ENCODE measurements around the gene TARP. TPM values are rescaled to one million over a fixed set of nuclear protein-coding genes. Genes with fewer than 3 reads are reported as not detected.

The TARP gene

DNA sequence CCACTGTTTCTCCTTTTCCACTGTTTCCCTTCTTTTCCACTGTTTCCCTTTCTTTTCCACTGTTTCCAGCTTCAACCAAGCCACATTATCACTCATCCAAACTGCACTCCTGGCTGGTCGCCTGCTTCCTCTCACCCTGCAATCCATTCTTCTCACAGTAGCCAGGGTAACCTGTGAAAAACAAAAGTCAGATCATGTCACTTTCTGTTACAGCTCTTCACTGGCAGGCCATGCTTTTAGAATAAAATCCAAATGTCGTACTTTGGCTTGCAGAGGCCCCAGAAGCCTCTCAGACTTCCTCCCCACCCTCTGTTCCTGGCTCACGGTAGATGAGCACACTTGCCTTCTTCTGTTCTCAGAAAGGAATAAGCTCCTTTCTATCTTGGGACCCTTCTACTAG lies 61.5 kb downstream of the TARP start:
- Histone ChIP-seq H3K79me2 (ENCODE audit: control insufficient read depth, insufficient read depth, low read length) (no peaks in the 10 kb centered on the region), H3K4me3 (ENCODE audit: low read length) (no peak overlapping the region), H3K9ac (ENCODE audit: low read length) (no peak overlapping the region), H2AK5ac (ENCODE audit: low read length) (no peak overlapping the region), H3K56ac (ENCODE audit: low read length) (no peak overlapping the region), H3K36me3 (ENCODE audit: control insufficient read depth, insufficient read depth, low read length) (peaks cover 2% of the 10 kb centered on the region), H2BK15ac (replicated peaks; ENCODE audit: low read depth) (no peak overlapping the region), H2BK5ac (ENCODE audit: low read length) (no peak overlapping the region), H3K27me3 (ENCODE audit: insufficient read depth, low read length, poor library complexity) (no peaks in the 10 kb centered on the region), H2BK120ac (ENCODE audit: low read depth, low read length) (no peak overlapping the region), H3K23ac (ENCODE audit: low read length) (no peak overlapping the region), H4K5ac (ENCODE audit: low read length) (no peak overlapping the region), H3K4ac (ENCODE audit: low read depth, low read length) (no peak overlapping the region), H3K27ac (ENCODE audit: low read depth, low read length) (no peak overlapping the region), H3K18ac (ENCODE audit: low read length) (no peak overlapping the region), H3K79me1 (ENCODE audit: low read length) (no peaks in the 10 kb centered on the region), H4K8ac (ENCODE audit: low read depth, low read length) (no peak overlapping the region), H3K4me1 (ENCODE audit: control insufficient read depth, low read depth, low read length) (no peaks in the 10 kb centered on the region), H3K4me2 (ENCODE audit: low read length) (no peak overlapping the region)
- WGBS (ENCODE audit: extremely low coverage, insufficient coverage, low lambda C conversion rate), result no CpG with 5 or more reads among the region's 3 CpGs
- DNase-seq, result no peak

DNA sequence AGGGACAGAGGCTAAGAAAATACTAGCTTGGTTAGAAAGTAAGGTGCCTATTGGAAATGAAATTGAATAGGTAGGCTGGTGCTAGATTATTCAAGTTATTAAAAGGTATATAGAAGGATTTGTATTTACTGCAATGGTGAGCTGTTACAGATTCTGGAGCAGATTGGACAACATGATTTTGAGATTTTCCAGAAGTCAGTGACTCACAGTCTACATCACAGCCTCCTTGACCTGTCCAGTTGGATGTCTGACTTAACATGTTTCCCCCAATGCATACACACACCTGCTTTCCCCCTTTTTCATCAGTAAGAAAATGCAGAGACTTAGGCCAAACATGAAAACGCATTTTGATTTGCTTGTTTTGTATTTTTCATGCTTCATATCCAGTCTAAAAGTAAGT lies 62.0 kb downstream of the TARP start:
- Histone ChIP-seq H3K79me2 (ENCODE audit: control insufficient read depth, insufficient read depth, low read length) (no peaks in the 10 kb centered on the region), H2AK5ac (ENCODE audit: low read length) (no peak overlapping the region), H3K23ac (ENCODE audit: low read length) (no peak overlapping the region), H4K5ac (ENCODE audit: low read length) (no peak overlapping the region), H3K56ac (ENCODE audit: low read length) (no peak overlapping the region), H2BK15ac (replicated peaks; ENCODE audit: low read depth) (no peak overlapping the region), H3K9ac (ENCODE audit: low read length) (no peak overlapping the region), H3K4ac (ENCODE audit: low read depth, low read length) (no peak overlapping the region), H3K36me3 (ENCODE audit: control insufficient read depth, insufficient read depth, low read length) (no peaks in the 10 kb centered on the region), H3K18ac (ENCODE audit: low read length) (no peak overlapping the region), H2BK120ac (ENCODE audit: low read depth, low read length) (no peak overlapping the region), H3K4me2 (ENCODE audit: low read length) (no peak overlapping the region), H2BK5ac (ENCODE audit: low read length) (no peak overlapping the region), H3K4me1 (ENCODE audit: control insufficient read depth, low read depth, low read length) (no peaks in the 10 kb centered on the region), H3K27me3 (ENCODE audit: insufficient read depth, low read length, poor library complexity) (no peaks in the 10 kb centered on the region), H3K27ac (ENCODE audit: low read depth, low read length) (no peak overlapping the region), H3K4me3 (ENCODE audit: low read length) (no peak overlapping the region), H4K8ac (ENCODE audit: low read depth, low read length) (no peak overlapping the region), H3K79me1 (ENCODE audit: low read length) (no peaks in the 10 kb centered on the region)
- DNase-seq, result no peak
- no CpG with 5 or more reads among the region's 1 CpG for WGBS (ENCODE audit: extremely low coverage, insufficient coverage, low lambda C conversion rate)

Small RNAs within 50 kb of the gene (small RNA-seq; reads per million reads assigned to genes)
- not detected for gene TRGJ1 (ENCODE audit: insufficient read depth)
- not detected for gene TRGJ2 (ENCODE audit: insufficient read depth)
- not detected for gene TRGJP (ENCODE audit: insufficient read depth)
- gene TRGJP1 (ENCODE audit: insufficient read depth), result not detected
- not detected for gene TRGJP2 (ENCODE audit: insufficient read depth)
- not detected for gene TRGVA (ENCODE audit: insufficient read depth)

Measured in mesendoderm (in vitro differentiated cells).